ENCODE data around the gene DIRAS1.

The DIRAS1 gene

DNA sequence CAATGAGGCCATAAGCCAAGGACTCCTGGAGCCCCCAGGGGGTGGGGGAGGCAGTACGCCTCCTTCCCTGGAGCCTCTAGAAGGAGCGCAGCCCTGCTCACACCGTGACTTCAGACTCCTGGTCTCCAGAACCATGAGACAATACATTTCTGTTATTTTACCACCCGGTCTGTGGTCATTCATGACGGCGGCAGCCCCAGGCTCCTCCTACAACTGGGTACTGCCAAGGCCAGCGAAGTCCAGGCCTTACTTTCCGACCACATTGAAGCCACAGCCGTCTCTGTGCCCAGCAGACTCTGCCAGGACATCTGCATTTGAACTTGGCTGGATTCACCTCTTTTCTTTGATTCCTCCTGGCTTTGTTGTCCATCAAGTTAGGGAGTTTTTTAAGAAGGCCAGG is 29.2 kb downstream of the DIRAS1 start:
- no peak overlapping the region for H3K27ac ChIP-seq (replicated peaks)
- no peak overlapping the region for H3K4me3 ChIP-seq (replicated peaks; ENCODE audit: insufficient read depth, low read length)
- DNase-seq (ENCODE audit: low read depth in 1 of 2, low spot score in 1 of 2), result no peak

DNA sequence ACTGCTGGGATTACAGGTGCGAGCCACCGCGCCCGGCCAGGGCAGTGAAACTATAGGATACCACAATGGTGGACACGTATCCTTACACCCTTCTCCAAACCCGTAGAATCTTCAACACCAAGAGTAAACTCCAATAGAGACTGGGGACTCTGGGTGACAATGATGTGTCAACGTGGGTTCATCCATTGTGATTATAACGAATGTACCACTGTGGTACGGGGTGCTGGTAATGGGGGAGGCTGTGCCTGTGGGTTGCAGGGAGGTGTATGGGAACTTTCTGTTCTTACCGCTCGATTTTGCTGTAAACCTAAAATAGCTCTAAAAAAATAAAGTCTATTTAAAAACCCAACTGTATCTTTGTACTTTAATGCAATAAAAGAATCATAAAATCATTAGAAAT is 30.3 kb downstream of the DIRAS1 start:
- TF ChIP-seq, protein P1, sequence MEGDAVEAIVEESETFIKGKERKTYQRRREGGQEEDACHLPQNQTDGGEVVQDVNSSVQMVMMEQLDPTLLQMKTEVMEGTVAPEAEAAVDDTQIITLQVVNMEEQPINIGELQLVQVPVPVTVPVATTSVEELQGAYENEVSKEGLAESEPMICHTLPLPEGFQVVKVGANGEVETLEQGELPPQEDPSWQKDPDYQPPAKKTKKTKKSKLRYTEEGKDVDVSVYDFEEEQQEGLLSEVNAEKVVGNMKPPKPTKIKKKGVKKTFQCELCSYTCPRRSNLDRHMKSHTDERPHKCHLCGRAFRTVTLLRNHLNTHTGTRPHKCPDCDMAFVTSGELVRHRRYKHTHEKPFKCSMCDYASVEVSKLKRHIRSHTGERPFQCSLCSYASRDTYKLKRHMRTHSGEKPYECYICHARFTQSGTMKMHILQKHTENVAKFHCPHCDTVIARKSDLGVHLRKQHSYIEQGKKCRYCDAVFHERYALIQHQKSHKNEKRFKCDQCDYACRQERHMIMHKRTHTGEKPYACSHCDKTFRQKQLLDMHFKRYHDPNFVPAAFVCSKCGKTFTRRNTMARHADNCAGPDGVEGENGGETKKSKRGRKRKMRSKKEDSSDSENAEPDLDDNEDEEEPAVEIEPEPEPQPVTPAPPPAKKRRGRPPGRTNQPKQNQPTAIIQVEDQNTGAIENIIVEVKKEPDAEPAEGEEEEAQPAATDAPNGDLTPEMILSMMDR (IDR thresholded peaks at IDR 0.05; ENCODE audit: insufficient read depth, low read length), result no peak
- TF ChIP-seq POLR2AphosphoS5 (IDR thresholded peaks at IDR 0.05; ENCODE audit: low read depth) (no peak), SPI1 (IDR thresholded peaks at IDR 0.05; ENCODE audit: borderline replicate concordance, low read depth) (no peak), GABPA (IDR thresholded peaks at IDR 0.05; ENCODE audit: low read depth) (no peak)
- TF ChIP-seq, protein P2, sequence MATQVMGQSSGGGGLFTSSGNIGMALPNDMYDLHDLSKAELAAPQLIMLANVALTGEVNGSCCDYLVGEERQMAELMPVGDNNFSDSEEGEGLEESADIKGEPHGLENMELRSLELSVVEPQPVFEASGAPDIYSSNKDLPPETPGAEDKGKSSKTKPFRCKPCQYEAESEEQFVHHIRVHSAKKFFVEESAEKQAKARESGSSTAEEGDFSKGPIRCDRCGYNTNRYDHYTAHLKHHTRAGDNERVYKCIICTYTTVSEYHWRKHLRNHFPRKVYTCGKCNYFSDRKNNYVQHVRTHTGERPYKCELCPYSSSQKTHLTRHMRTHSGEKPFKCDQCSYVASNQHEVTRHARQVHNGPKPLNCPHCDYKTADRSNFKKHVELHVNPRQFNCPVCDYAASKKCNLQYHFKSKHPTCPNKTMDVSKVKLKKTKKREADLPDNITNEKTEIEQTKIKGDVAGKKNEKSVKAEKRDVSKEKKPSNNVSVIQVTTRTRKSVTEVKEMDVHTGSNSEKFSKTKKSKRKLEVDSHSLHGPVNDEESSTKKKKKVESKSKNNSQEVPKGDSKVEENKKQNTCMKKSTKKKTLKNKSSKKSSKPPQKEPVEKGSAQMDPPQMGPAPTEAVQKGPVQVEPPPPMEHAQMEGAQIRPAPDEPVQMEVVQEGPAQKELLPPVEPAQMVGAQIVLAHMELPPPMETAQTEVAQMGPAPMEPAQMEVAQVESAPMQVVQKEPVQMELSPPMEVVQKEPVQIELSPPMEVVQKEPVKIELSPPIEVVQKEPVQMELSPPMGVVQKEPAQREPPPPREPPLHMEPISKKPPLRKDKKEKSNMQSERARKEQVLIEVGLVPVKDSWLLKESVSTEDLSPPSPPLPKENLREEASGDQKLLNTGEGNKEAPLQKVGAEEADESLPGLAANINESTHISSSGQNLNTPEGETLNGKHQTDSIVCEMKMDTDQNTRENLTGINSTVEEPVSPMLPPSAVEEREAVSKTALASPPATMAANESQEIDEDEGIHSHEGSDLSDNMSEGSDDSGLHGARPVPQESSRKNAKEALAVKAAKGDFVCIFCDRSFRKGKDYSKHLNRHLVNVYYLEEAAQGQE (IDR thresholded peaks at IDR 0.05; ENCODE audit: insufficient replicate concordance, low read depth), result no peak
- H3K27ac ChIP-seq (replicated peaks), result no peak overlapping the region
- H3K4me3 ChIP-seq (replicated peaks; ENCODE audit: insufficient read depth, low read length), result no peak overlapping the region
- no peaks in the 10 kb centered on the region for H3K27me3 ChIP-seq (ENCODE audit: insufficient read depth, poor library complexity, severe bottlenecking)
- DNase-seq (ENCODE audit: low read depth in 1 of 2, low spot score in 1 of 2), result no peak

More for the DNA sequence above, 29.2 kb downstream of the DIRAS1 start:
- H3K27me3 ChIP-seq (ENCODE audit: insufficient read depth, poor library complexity, severe bottlenecking), result no peaks in the 10 kb centered on the region
- TF ChIP-seq GABPA (IDR thresholded peaks at IDR 0.05; ENCODE audit: low read depth) (no peak), POLR2AphosphoS5 (IDR thresholded peaks at IDR 0.05; ENCODE audit: low read depth) (no peak), SPI1 (IDR thresholded peaks at IDR 0.05; ENCODE audit: borderline replicate concordance, low read depth) (no peak)
- TF ChIP-seq, protein P2 (IDR thresholded peaks at IDR 0.05; ENCODE audit: insufficient replicate concordance, low read depth), result no peak
- TF ChIP-seq, protein P1 (IDR thresholded peaks at IDR 0.05; ENCODE audit: insufficient read depth, low read length), result no peak

DNA sequence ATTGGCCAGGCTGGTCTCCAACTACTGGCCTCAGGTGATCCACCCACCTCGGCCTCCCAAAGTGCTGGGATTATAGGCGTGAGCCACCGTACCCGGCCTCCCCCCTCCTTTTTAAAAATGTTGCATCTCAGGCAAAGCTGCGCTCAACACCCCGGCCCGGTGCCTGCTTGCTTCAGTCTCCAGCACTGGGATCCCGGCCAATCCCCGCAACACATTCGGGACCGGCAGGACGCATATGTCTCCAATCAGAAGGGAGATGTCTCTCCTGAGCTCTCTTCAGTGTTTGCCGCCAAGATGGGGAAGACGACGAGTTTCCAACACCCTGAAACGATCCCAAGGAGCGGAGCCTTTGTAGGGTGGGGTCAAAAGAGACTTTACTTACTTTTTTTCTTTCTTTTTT is 34.8 kb downstream of the DIRAS1 start:
- no peak for DNase-seq (ENCODE audit: low read depth in 1 of 2, low spot score in 1 of 2)
- no peaks in the 10 kb centered on the region for H3K27me3 ChIP-seq (ENCODE audit: insufficient read depth, poor library complexity, severe bottlenecking)
- TF ChIP-seq, protein P2 (IDR thresholded peaks at IDR 0.05; ENCODE audit: insufficient replicate concordance, low read depth), result no peak
- TF ChIP-seq POLR2AphosphoS5 (IDR thresholded peaks at IDR 0.05; ENCODE audit: low read depth) (no peak), SPI1 (IDR thresholded peaks at IDR 0.05; ENCODE audit: borderline replicate concordance, low read depth) (no peak), GABPA (IDR thresholded peaks at IDR 0.05; ENCODE audit: low read depth) (no peak)
- TF ChIP-seq, protein P1 (IDR thresholded peaks at IDR 0.05; ENCODE audit: insufficient read depth, low read length), result no peak
- H3K27ac ChIP-seq (replicated peaks), result no peak overlapping the region
- no peak overlapping the region for H3K4me3 ChIP-seq (replicated peaks; ENCODE audit: insufficient read depth, low read length)

Measured in HL-60 (cell line).